Brain pericyte (primary cell): Measurements from ENCODE around the gene BICC1.
A peak's percentile ranks its signal among the peaks of the same experiment; 100 is the strongest.

Experiments
- DNase-seq: peaks from one replicate; pipeline ENCODE4 v3.0.0-alpha.2; 2012; ENCODE audit warnings: low read depth, low spot score

Gene BICC1

GRCh38 chr10:58516119-58516518 lies 3.4 kb downstream of the BICC1 start:
- DNase-seq: no peak

- DNase-seq: no peak
These were observed 4.0 kb downstream of the BICC1 start for GRCh38 chr10:58516671-58517070.

- DNase-seq: no peak
These were observed 4.4 kb downstream of the BICC1 start for GRCh38 chr10:58517081-58517480.

GRCh38 chr10:58517491-58518355 lies 5.1 kb downstream of the BICC1 start:
- DNase-seq: no peak

- DNase-seq: no peak
These were observed 6.1 kb downstream of the BICC1 start for GRCh38 chr10:58518775-58519174.

GRCh38 chr10:58529077-58529728 lies 16.5 kb downstream of the BICC1 start:
- no peak for DNase-seq

GRCh38 chr10:58531084-58531695 lies 18.5 kb downstream of the BICC1 start:
- peak; percentile 51 for DNase-seq

GRCh38 chr10:58535311-58535710 lies 22.6 kb downstream of the BICC1 start:
- no peak for DNase-seq

- DNase-seq: no peak
These were observed 30.5 kb downstream of the BICC1 start for GRCh38 chr10:58543141-58543540.

- no peak for DNase-seq
These were observed 31.5 kb downstream of the BICC1 start for GRCh38 chr10:58544135-58544534.

GRCh38 chr10:58545427-58545826 lies 32.8 kb downstream of the BICC1 start:
- DNase-seq: no peak

- no peak for DNase-seq
These were observed 33.5 kb downstream of the BICC1 start for GRCh38 chr10:58546137-58546536.

GRCh38 chr10:58546722-58547445 lies 34.2 kb downstream of the BICC1 start:
- DNase-seq: no peak

GRCh38 chr10:58547963-58548362 lies 35.3 kb downstream of the BICC1 start:
- no peak for DNase-seq

GRCh38 chr10:58554316-58554715 lies 41.6 kb downstream of the BICC1 start:
- DNase-seq: no peak

GRCh38 chr10:58555170-58555929 lies 42.7 kb downstream of the BICC1 start:
- no peak for DNase-seq

- DNase-seq: no peak
These were observed 43.2 kb downstream of the BICC1 start for GRCh38 chr10:58555930-58556311.

- DNase-seq: no peak
These were observed 44.0 kb downstream of the BICC1 start for GRCh38 chr10:58556516-58557165.

- DNase-seq: no peak
These were observed 45.0 kb downstream of the BICC1 start for GRCh38 chr10:58557714-58558113.

- DNase-seq: no peak
These were observed 47.4 kb downstream of the BICC1 start for GRCh38 chr10:58560068-58560467.

- no peak for DNase-seq
These were observed 52.6 kb downstream of the BICC1 start for GRCh38 chr10:58565271-58565670.
